ENCODE results near the gene MUC3A.
"Not testable (repeated sequence)": the region's sequence is repeated elsewhere in the genome, so short reads cannot be mapped to it uniquely, and the experiment has no call there.

MUC3A gene

GRCh38 chr7:100914208-100914878 is 35.0 kb upstream of the MUC3A start:
- no peak for DNase-seq (ENCODE audit: extremely low read depth, low read depth)
- TF ChIP-seq CTCF (IDR thresholded peaks at IDR 0.05; ENCODE audit: low read depth, low read length) = no peak

- TF ChIP-seq CTCF (IDR thresholded peaks at IDR 0.05; ENCODE audit: low read depth, low read length) = no peak
- DNase-seq (ENCODE audit: extremely low read depth, low read depth) = no peak
Observed at GRCh38 chr7:100914879-100915447, 34.4 kb upstream of the MUC3A start.

- DNase-seq (ENCODE audit: extremely low read depth, low read depth) = not testable (repeated sequence)
Observed at GRCh38 chr7:100919335-100919734, 30.0 kb upstream of the MUC3A start.

- not testable (repeated sequence) for DNase-seq (ENCODE audit: extremely low read depth, low read depth)
Observed at GRCh38 chr7:100919779-100920437, 29.4 kb upstream of the MUC3A start.

- no peak for DNase-seq (ENCODE audit: extremely low read depth, low read depth)
- TF ChIP-seq CTCF (IDR thresholded peaks at IDR 0.05; ENCODE audit: low read depth, low read length) = no peak
Observed at GRCh38 chr7:100921039-100921438, 28.3 kb upstream of the MUC3A start.

- not testable (repeated sequence) for DNase-seq (ENCODE audit: extremely low read depth, low read depth)
Observed at GRCh38 chr7:100923616-100924015, 25.7 kb upstream of the MUC3A start.

GRCh38 chr7:100929808-100930174 is 19.5 kb upstream of the MUC3A start:
- no peak for TF ChIP-seq CTCF (IDR thresholded peaks at IDR 0.05; ENCODE audit: low read depth, low read length)
- DNase-seq (ENCODE audit: extremely low read depth, low read depth) = no peak

GRCh38 chr7:100933734-100934133 is 15.6 kb upstream of the MUC3A start:
- no peak for DNase-seq (ENCODE audit: extremely low read depth, low read depth)
- no peak for TF ChIP-seq CTCF (IDR thresholded peaks at IDR 0.05; ENCODE audit: low read depth, low read length)

- not testable (repeated sequence) for DNase-seq (ENCODE audit: extremely low read depth, low read depth)
Observed at GRCh38 chr7:100935381-100935780, 14.0 kb upstream of the MUC3A start.

- DNase-seq (ENCODE audit: extremely low read depth, low read depth) = not testable (repeated sequence)
Observed at GRCh38 chr7:100936167-100936566, 13.2 kb upstream of the MUC3A start.
